H9 (cell line): ENCODE data around the gene TMEM39B. TPM values are rescaled to one million over a fixed set of nuclear protein-coding genes. Genes with fewer than 3 reads are reported as not detected.

Source experiments
- DNase-seq: peaks from one replicate; pipeline ENCODE4 v3.0.0-alpha.2; 2017
- H2AFZ ChIP-seq: one replicate; pipeline ENCODE4 v1.6.1; 2013; ENCODE audit warnings: mild to moderate bottlenecking, low read length, control low read depth, moderate library complexity
- H2AK5ac ChIP-seq: 2 replicates; pipeline ENCODE4 v1.6.1; 2013; ENCODE audit warnings: low read length, control low read depth, mixed read lengths; ENCODE audit not compliant: insufficient read length
- H2BK120ac ChIP-seq: one replicate; pipeline ENCODE4 v1.6.1; 2013; ENCODE audit warnings: low read depth, mild to moderate bottlenecking, low read length, control low read depth, inconsistent platforms; ENCODE audit not compliant: poor library complexity, severe bottlenecking
- H2BK12ac ChIP-seq: 2 replicates; pipeline ENCODE4 v1.6.1; 2013; ENCODE audit warnings: low read length, control low read depth, mixed read lengths, low read depth; ENCODE audit not compliant: insufficient read length
- H2BK15ac ChIP-seq: 2 replicates; pipeline ENCODE4 v1.6.1; 2013; ENCODE audit warnings: low read depth, low read length, control low read depth
- H2BK20ac ChIP-seq: one replicate; pipeline ENCODE4 v1.6.1; 2013; ENCODE audit warnings: low read depth, mild to moderate bottlenecking, low read length, control low read depth, inconsistent platforms; ENCODE audit not compliant: poor library complexity, severe bottlenecking
- H2BK5ac ChIP-seq: 2 replicates; pipeline ENCODE4 v1.6.1; 2013; ENCODE audit warnings: low read length, control low read depth, mixed read lengths; ENCODE audit not compliant: insufficient read length
- H3K14ac ChIP-seq: 2 replicates; pipeline ENCODE4 v1.6.1; 2013; ENCODE audit warnings: low read length, control low read depth; ENCODE audit not compliant: insufficient read depth
- H3K18ac ChIP-seq: 2 replicates; pipeline ENCODE4 v1.6.1; 2013; ENCODE audit warnings: low read depth, mild to moderate bottlenecking, mixed read lengths, low read length, control low read depth; ENCODE audit not compliant: insufficient read length
- H3K23ac ChIP-seq: 2 replicates; pipeline ENCODE4 v1.6.1; 2013; ENCODE audit warnings: low read length, control low read depth, mixed read lengths, low read depth; ENCODE audit not compliant: insufficient read length
- H3K23me2 ChIP-seq: 2 replicates; pipeline ENCODE4 v1.6.1; 2013; ENCODE audit warnings: low read depth, mild to moderate bottlenecking, mixed read lengths, low read length, control low read depth; ENCODE audit not compliant: insufficient read length, poor library complexity, severe bottlenecking
- H3K27ac ChIP-seq: 2 replicates; pipeline ENCODE4 v1.5.1; 2013; ENCODE audit warnings: low read length, control low read depth, mixed read lengths, low read depth; ENCODE audit not compliant: insufficient read length
- H3K27me3 ChIP-seq: 2 replicates; pipeline ENCODE4 v1.6.1; 2013; ENCODE audit warnings: low read length, control low read depth, inconsistent platforms; ENCODE audit not compliant: insufficient read depth
- H3K4ac ChIP-seq: 2 replicates; pipeline ENCODE4 v1.6.1; 2013; ENCODE audit warnings: low read depth, mild to moderate bottlenecking, control low read depth, inconsistent platforms, low read length, moderate library complexity
- H3K4me1 ChIP-seq: 2 replicates; pipeline ENCODE4 v1.6.1; 2013; ENCODE audit warnings: low read length, control low read depth, inconsistent platforms; ENCODE audit not compliant: insufficient read depth
- H3K4me2 ChIP-seq: 2 replicates; pipeline ENCODE4 v1.6.1; 2013; ENCODE audit warnings: low read length, control low read depth, mixed read lengths; ENCODE audit not compliant: insufficient read length, insufficient read depth
- H3K56ac ChIP-seq: 2 replicates; pipeline ENCODE4 v1.6.1; 2013; ENCODE audit warnings: low read depth, mild to moderate bottlenecking, mixed read lengths, low read length, control low read depth; ENCODE audit not compliant: insufficient read length
- H3K79me1 ChIP-seq: 2 replicates; pipeline ENCODE4 v1.6.1; 2013; ENCODE audit warnings: low read depth, mild to moderate bottlenecking, moderate library complexity, low read length, control low read depth, inconsistent platforms; ENCODE audit not compliant: insufficient read depth, poor library complexity, severe bottlenecking
- H3K79me2 ChIP-seq: 2 replicates; pipeline ENCODE4 v1.6.1; 2013; ENCODE audit warnings: low read length, control low read depth, inconsistent platforms; ENCODE audit not compliant: insufficient read depth
- H3K9ac ChIP-seq: 2 replicates; pipeline ENCODE4 v1.6.1; 2013; ENCODE audit warnings: low read length, control low read depth, mixed read lengths; ENCODE audit not compliant: insufficient read length; ENCODE audit errors: extremely low read depth
- H3K9me3 ChIP-seq: one replicate; pipeline ENCODE4 v1.6.1; 2013; ENCODE audit warnings: low read depth, low read length, inconsistent platforms; ENCODE audit not compliant: control insufficient read depth
- H3T11ph ChIP-seq: one replicate; pipeline ENCODE4 v1.6.1; 2013; ENCODE audit warnings: mild to moderate bottlenecking, low read length, control low read depth, inconsistent platforms
- H4K20me1 ChIP-seq: one replicate; pipeline ENCODE4 v1.6.1; 2013; ENCODE audit not compliant: control insufficient read depth, insufficient read length, insufficient read depth
- H4K5ac ChIP-seq: 2 replicates; pipeline ENCODE4 v1.6.1; 2013; ENCODE audit warnings: low read depth, mild to moderate bottlenecking, mixed read lengths, low read length, control low read depth; ENCODE audit not compliant: insufficient read length
- H4K8ac ChIP-seq: replicated peaks from 2 replicates; pipeline ENCODE4 v1.6.1; 2013; ENCODE audit warnings: low read length, control low read depth, mixed read lengths, low read depth; ENCODE audit not compliant: insufficient read length
- H4K91ac ChIP-seq: 2 replicates; pipeline ENCODE4 v1.6.1; 2013; ENCODE audit warnings: low read depth, mild to moderate bottlenecking, moderate library complexity, mixed read lengths, low read length, control low read depth; ENCODE audit not compliant: insufficient read length
- H3K27ac Mint-ChIP-seq, 3 experiments: 2 replicates in 2 of 3; 3 replicates in 1 of 3; pipeline ENCODE4 v1.8.0; 2020 to 2021; ENCODE audit warnings: mixed read lengths in 3 of 3, mild to moderate bottlenecking in 1 of 3, moderate library complexity in 1 of 3
- H3K27me3 Mint-ChIP-seq: 2 replicates; pipeline ENCODE4 v1.8.0; 2021; ENCODE audit warnings: low read depth, mild to moderate bottlenecking, moderate library complexity, mixed read lengths
- H3K36me3 Mint-ChIP-seq, 3 experiments: 2 replicates in 2 of 3; 3 replicates in 1 of 3; pipeline ENCODE4 v1.8.0; 2020 to 2021; ENCODE audit warnings: low read depth in 3 of 3, mixed read lengths in 3 of 3; ENCODE audit not compliant: insufficient read depth in 1 of 3
- H3K4me1 Mint-ChIP-seq, 2 experiments: 2 replicates each; pipeline ENCODE4 v1.8.0; 2020; ENCODE audit warnings: mixed read lengths in 2 of 2
- H3K4me3 Mint-ChIP-seq, 2 experiments: 2 replicates in 1 of 2; 3 replicates in 1 of 2; pipeline ENCODE4 v1.8.0; 2020 to 2021; ENCODE audit warnings: mild to moderate bottlenecking in 2 of 2, mixed read lengths in 2 of 2, moderate library complexity in 1 of 2
- H3K9me3 Mint-ChIP-seq, 2 experiments: 2 replicates in 1 of 2; 3 replicates in 1 of 2; pipeline ENCODE4 v1.8.0; 2020; ENCODE audit warnings: mild to moderate bottlenecking in 2 of 2, mixed read lengths in 2 of 2, moderate library complexity in 1 of 2
- CTCF ChIP-seq: fragments of 200-600 bp; sonication (generic); conservative IDR thresholded peaks from 3 replicates; pipeline ENCODE4 v1.8.0; 2021; ENCODE audit warnings: antibody characterized with exemption, mild to moderate bottlenecking
- WGBS: extraction: QIAGEN DNeasy Blood & Tissue Kit; methylation state at CpG from one replicate; pipeline ENCODE4 v1.1.7; 2013; ENCODE audit warnings: missing lambda C conversion rate, low lambda C conversion rate, mixed read lengths; ENCODE audit not compliant: insufficient read length; ENCODE audit errors: extremely low coverage; 5-methylcytosine and 5-hydroxymethylcytosine counted together
- total RNA-seq: library from RNA; stranded (reverse); gene quantifications from 2 replicates; pipeline ENCODE4 v1.2.1, GENCODE V29; 2021

TMEM39B gene
- total RNA-seq, 1 experiment from 2014 or later = 27.4 TPM

DNA sequence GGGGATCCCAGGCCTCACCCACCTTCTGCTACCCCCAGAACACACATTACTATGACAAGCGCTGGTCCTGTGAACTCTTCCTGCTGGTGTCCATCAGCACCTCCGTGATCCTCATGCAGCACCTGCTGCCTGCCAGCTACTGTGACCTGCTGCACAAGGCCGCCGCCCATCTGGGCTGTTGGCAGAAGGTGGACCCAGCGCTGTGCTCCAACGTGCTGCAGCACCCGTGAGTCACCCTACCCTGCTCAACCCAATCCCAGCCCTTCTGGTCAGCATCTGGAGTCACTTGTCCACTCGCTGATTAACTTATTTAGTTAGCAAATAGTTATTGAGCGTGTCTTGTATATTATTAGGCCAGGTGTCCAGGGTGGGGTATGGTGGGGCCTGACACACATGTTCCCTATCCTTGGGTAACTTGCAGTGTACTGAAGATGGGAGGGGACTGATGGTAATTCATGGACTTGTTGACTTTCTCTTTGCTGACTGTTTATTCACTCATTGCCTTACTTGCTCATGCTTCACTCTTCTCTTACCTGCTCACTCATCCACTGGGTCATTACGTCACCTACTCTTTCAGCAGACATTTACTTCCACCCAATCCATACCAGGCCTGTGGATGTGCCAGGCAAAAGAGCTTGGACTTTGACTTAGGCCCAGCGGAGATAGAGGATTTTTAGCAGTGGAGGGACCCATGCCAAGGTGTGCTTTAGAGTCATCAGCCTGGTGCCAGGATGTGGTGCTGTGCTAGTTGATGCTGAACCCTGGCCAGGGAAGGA lies 22.2 kb downstream of the TMEM39B start:
- H3K4me2 ChIP-seq = no peak overlapping the region
- H3K79me1 ChIP-seq = no peaks in the 10 kb centered on the region
- H3K56ac ChIP-seq = no peak overlapping the region
- H2BK120ac ChIP-seq = no peak overlapping the region
- H3K79me2 ChIP-seq = no peaks in the 10 kb centered on the region
- no CpG with 5 or more reads among the region's 11 CpGs for WGBS
- no peaks in the 10 kb centered on the region for H3K4me1 ChIP-seq
- H3K27me3 ChIP-seq = no peaks in the 10 kb centered on the region
- no peak overlapping the region for H4K5ac ChIP-seq
- Mint-ChIP-seq H3K4me3 (no peak overlapping the region), H3K9me3 (no peaks in the 10 kb centered on the region), H3K27ac (no peak overlapping the region), H3K4me1 (peaks cover 0 to 2% of the 10 kb centered on the region in 2 experiments; a peak in 1 of 4 replicates), H3K36me3 (peaks cover 42 to 71% (median 66%) of the 10 kb centered on the region in 3 experiments), H3K27me3 (no peaks in the 10 kb centered on the region; the same call in 1 of the 2 replicates)
- no peak overlapping the region for H3K18ac ChIP-seq
- no peaks in the 10 kb centered on the region for H3K9me3 ChIP-seq
- no peak overlapping the region for H3K9ac ChIP-seq
- no peaks in the 10 kb centered on the region for H3K23me2 ChIP-seq
- no peak overlapping the region for H4K91ac ChIP-seq
- H2BK15ac ChIP-seq = no peak overlapping the region
- H3K4ac ChIP-seq = no peak overlapping the region
- no peak overlapping the region for H2BK5ac ChIP-seq
- no peak overlapping the region for H4K8ac ChIP-seq
- no peak overlapping the region for H3K27ac ChIP-seq
- H2BK20ac ChIP-seq = no peak overlapping the region
- no peak for TF ChIP-seq CTCF
- H2AFZ ChIP-seq = no peak overlapping the region
- H3K23ac ChIP-seq = no peak overlapping the region
- H2AK5ac ChIP-seq = no peak overlapping the region
- H3K14ac ChIP-seq = no peak overlapping the region
- H3T11ph ChIP-seq = no peak overlapping the region
- no peak overlapping the region for H2BK12ac ChIP-seq
- no peaks in the 10 kb centered on the region for H4K20me1 ChIP-seq
- no peak for DNase-seq
